LNCAP (cell line): ENCODE results near the gene SLC35G3.

Source experiments
- TF ChIP-seq, protein P1 (sequence below): fragments of 450-650 bp; IDR thresholded peaks from 2 replicates; pipeline ENCODE4 v1.5.1; 2017; ENCODE audit warnings: mild to moderate bottlenecking

The SLC35G3 gene

DNA sequence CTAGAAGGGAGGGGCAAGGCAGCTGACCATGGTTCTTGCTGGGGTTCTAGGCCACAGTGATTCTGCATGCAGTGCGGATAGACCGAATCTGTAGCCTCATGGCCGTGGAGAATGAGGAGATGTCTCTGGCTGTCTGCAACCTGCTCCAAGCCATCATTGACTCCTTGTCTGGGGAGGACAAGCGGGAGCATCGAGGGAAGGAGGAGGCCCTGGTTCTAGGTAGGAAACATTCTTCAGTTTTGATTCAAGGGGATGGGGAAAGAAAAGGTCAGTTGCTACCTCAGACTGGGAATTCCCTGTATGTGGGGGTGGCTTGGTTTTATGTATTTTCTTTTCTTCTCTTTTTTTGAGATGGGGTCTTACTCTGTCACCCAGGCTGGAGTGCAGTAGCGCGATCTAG is 38.9 kb downstream of the SLC35G3 start:
- TF ChIP-seq, protein P1, sequence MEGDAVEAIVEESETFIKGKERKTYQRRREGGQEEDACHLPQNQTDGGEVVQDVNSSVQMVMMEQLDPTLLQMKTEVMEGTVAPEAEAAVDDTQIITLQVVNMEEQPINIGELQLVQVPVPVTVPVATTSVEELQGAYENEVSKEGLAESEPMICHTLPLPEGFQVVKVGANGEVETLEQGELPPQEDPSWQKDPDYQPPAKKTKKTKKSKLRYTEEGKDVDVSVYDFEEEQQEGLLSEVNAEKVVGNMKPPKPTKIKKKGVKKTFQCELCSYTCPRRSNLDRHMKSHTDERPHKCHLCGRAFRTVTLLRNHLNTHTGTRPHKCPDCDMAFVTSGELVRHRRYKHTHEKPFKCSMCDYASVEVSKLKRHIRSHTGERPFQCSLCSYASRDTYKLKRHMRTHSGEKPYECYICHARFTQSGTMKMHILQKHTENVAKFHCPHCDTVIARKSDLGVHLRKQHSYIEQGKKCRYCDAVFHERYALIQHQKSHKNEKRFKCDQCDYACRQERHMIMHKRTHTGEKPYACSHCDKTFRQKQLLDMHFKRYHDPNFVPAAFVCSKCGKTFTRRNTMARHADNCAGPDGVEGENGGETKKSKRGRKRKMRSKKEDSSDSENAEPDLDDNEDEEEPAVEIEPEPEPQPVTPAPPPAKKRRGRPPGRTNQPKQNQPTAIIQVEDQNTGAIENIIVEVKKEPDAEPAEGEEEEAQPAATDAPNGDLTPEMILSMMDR: no peak

GRCh38 chr17:35154196-35155165 is 39.7 kb downstream of the SLC35G3 start:
- TF ChIP-seq, protein P1: no peak

DNA sequence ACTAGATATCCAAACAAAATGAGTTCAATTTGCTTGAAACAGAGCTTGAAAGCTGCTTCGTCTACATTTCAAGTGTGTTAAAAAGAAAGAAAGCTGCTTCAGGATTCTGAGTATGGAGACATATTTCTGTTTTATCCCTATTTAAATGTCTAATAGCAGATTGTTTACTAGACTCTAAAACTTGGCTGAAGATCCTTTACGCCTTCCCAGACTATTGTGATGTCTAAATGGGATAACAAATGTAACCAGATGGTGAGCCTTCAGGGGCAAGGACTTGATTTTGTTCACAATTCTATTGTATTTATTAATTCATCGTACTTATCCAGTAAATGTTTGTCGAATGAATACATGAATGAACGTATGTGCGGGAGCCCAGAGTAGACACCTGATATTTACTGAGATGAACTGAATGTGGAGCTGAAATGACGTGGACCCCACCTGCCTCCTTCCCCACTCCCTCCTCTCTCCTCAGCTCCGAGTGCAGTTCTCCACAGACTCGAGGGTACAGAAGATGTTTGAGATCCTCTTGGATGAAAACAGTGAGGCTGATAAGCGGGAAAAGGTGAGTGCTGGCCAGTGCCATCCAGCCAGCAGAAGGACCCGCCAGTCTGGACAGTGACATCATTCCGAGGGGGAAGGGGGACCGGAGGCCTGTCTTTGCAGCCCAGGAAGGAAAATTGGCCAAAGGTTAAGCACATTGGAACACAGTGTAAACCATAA is 41.6 kb downstream of the SLC35G3 start:
- TF ChIP-seq, protein P1: no peak

DNA sequence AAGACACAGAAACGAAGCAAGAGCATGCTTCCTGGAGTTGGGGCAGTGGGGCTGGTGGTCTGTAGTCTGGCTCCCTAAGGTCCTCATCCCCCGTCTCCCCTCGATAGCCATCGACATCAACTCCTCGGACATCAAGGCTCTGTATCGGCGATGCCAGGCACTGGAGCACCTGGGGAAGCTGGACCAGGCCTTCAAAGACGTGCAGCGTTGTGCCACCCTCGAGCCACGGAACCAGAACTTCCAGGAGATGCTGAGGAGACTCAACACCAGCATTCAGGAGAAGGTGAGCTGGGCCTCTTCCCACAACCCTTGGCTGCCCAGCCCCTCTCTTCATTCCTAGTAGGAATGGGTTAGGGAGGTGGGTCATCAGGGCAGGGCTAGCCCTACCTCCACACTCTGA is 44.3 kb downstream of the SLC35G3 start:
- TF ChIP-seq, protein P1: no peak

- TF ChIP-seq, protein P1: no peak
Observed at GRCh38 chr17:35148144-35148543, 46.0 kb downstream of the SLC35G3 start.

DNA sequence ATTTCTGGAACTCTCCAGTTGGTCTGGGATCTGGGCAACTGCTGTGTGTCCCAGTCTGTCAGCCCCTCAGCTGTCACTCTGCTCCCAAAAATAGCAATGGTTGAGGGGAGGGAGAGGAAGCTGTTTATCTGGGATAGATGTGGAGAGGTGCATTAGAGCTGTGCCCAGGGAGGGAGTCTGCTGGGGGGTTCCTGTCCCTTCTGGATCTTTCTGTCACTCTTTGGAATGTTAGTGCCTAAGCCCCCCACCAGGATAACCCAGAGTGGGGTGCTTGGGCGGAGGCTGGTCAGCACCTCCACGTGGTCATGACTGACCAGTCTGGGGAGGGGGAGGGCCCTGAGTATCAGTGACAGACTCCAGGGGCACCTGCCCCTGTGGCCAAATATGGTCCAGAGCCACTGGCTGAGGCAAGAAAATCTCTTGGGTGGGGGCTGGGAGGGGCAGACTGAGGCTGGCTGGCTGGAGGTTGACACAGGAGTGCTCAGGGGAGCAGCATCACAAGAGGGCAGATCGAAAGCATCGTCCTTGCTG is 46.8 kb downstream of the SLC35G3 start, which contains the start of gene UNC45B:
Gene UNC45B, plus strand, starts transcription at position 443 of the 531 bp plus-strand sequence. CDS start 447 bp downstream, outside the sequence.
- TF ChIP-seq, protein P1: no peak

GRCh38 chr17:35146214-35146833 is 47.9 kb downstream of the SLC35G3 start:
- TF ChIP-seq, protein P1: no peak
